AG09309 (cell line): ENCODE results near the gene FKRP.
A peak's percentile ranks its signal among the peaks of the same experiment; 100 is the strongest.

Experiments
- DNase-seq: peaks from one replicate; pipeline ENCODE4 v3.0.0-alpha.2; 2010; ENCODE audit warnings: low read depth
- H3K4me3 ChIP-seq: 2 replicates; pipeline ENCODE4 v1.5.1; 2011; ENCODE audit warnings: mild to moderate bottlenecking, low read depth, low read length, moderate library complexity; ENCODE audit not compliant: control insufficient read depth
- TF ChIP-seq, protein P1 (sequence below): IDR thresholded peaks from 2 replicates; pipeline ENCODE4 v1.5.1; 2011; ENCODE audit warnings: mild to moderate bottlenecking, low read depth, low read length, inconsistent platforms; ENCODE audit not compliant: insufficient read depth, control insufficient read depth; ENCODE audit errors: missing control alignments

Gene FKRP

DNA sequence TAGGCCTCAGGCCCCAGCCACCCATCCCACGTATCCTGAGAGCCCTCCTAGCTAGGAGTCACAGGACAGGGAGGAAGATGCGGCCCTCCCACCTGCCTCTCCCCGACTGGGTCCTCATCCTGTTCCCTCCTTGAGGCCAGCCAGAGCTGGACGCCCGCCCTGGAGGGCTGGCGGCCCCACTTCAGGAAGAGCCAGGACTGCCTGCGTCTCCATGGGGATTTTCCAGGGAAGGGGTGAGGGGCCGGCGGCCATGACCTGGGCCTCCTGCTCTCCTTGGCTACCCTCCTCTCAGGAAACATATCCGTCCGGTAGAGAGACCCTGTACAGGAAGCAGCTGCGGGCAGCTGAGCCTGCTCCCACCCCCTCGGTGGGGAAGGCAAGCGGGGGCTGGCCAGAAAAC lies 17.6 kb upstream of the FKRP start:
- no peak overlapping the region for H3K4me3 ChIP-seq
- TF ChIP-seq, protein P1, sequence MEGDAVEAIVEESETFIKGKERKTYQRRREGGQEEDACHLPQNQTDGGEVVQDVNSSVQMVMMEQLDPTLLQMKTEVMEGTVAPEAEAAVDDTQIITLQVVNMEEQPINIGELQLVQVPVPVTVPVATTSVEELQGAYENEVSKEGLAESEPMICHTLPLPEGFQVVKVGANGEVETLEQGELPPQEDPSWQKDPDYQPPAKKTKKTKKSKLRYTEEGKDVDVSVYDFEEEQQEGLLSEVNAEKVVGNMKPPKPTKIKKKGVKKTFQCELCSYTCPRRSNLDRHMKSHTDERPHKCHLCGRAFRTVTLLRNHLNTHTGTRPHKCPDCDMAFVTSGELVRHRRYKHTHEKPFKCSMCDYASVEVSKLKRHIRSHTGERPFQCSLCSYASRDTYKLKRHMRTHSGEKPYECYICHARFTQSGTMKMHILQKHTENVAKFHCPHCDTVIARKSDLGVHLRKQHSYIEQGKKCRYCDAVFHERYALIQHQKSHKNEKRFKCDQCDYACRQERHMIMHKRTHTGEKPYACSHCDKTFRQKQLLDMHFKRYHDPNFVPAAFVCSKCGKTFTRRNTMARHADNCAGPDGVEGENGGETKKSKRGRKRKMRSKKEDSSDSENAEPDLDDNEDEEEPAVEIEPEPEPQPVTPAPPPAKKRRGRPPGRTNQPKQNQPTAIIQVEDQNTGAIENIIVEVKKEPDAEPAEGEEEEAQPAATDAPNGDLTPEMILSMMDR: no peak
- no peak for DNase-seq

DNA sequence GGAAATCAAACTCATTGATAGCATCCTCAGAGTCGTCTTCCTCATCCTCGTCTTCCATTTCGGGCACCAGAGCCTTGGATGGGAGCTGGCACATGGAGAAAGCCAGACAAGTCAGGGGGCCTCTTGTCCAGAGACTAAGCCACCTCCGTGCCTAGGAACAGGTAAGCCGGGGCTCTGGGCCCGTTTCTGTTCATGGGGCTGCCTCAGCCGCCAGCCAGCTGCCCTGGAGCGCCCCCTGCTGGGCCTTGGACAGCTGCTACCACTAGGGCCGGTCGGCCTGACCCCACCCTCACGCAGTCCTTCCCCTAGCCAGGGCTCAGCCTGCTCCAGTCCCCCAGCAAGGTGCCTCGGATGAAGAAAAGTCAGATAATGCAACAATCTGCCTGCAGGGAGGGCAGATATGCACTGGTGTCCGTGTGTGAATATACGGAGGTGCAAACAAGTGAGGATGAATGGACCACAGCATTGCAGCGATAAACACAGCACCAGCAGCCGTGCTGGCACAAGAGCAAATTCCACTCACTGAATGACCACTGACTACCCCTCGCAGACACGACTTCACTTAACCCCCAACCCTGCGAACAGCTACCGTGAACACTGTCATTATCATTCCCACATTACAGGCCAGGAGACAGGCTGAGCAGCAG lies 17.0 kb upstream of the FKRP start:
- TF ChIP-seq, protein P1: peak; percentile 93
- no peak overlapping the region for H3K4me3 ChIP-seq
- DNase-seq: no peak

DNA sequence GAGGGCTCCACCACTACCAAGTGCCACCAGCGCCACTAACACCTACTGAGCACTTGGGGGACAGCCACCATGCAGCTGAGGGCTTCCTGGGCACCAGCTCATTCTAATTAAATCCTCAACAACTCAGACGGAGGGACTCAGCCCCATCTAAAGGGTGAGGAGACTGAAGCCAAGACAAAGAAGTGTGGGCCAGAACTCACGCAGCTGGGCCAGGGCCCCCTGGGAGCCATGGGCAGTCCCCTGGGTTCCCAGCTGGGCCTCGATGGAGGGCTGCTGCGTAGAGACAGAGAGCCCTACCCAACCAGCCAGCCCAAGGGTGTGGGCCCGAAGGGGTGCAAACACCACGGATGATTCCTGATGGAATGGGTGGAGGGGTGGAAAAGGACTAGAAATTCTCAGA lies 16.2 kb upstream of the FKRP start:
- TF ChIP-seq, protein P1: no peak
- H3K4me3 ChIP-seq: no peak overlapping the region
- DNase-seq: no peak

DNA sequence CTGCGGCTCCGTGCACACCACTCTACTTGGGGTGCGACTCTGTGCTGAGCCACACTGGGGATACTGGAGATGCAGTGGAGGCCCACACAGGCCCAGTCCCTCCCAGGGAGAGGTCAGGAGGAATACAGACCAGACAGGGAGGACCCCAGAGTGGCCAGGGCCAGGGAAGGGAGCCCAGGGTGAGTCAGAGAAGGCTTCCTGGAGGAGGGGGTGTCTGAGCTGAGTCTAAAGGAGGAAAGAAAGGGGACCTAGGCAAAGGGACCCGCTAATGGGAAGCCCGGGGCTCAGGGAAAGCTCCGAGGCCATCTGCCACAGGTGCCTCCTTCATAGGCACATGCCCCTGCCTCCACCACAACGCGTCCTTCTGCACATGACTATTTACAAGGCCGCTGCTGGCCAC lies 15.7 kb upstream of the FKRP start:
- no peak overlapping the region for H3K4me3 ChIP-seq
- TF ChIP-seq, protein P1: no peak
- DNase-seq: no peak

DNA sequence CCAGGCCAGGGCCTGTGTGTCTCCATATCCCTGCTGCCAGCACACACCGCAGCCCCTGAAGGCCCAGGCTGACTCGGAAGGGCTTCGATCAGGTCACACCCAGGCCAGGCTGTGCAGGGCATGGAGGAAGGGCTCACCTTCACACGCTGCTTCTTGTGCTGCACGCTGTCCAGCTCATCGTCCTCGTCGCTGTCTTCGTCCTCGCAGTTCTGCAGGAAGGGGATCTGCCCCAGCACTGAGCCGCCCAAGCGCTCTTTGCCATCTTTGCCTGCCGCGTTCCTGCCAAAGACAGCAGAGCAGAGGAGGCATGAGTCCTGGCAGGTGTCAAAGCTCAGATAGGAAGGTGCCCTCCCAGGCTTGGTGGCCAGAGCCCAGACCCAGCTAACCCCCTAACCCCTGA lies 15.3 kb upstream of the FKRP start:
- H3K4me3 ChIP-seq: no peak overlapping the region
- TF ChIP-seq, protein P1: no peak

DNA sequence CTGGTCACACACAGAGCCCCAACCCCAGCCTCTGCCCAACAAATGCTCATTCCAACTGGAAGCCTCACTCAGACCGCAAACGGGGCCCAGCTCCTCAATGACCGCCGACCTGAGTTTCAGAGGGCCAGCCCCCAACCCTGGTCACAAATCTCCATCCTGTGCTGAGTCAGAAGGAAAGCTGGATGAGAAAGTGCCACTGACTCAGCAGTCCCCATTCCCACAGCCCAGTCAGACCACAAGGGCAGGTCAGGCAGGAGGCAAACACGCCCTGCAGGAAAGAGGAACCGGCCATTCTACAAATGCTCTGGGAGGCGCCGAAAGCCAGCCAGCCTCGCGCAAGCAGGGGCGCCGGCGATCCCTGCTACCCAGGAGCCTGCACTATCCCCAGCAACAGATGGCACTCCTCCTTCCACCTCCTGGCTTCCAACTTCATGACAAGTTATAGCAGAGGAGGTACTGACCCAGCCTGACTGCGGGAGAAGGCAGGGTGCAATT lies 14.8 kb upstream of the FKRP start:
- peak; percentile 63 for DNase-seq
- H3K4me3 ChIP-seq: no peak overlapping the region

More for the DNA sequence above, 15.3 kb upstream of the FKRP start:
- DNase-seq: no peak

More for the DNA sequence above, 14.8 kb upstream of the FKRP start:
- TF ChIP-seq, protein P1: no peak
